NCI-H345 treated with DMSO at 0.1 percent for 48 hours (cell line): Measurements from ENCODE around the gene UFD1.

ENCODE experiments used
- DNase-seq: peaks from one replicate; lab custom pipeline; 2025; ENCODE audit not compliant: unreplicated experiment; lab: John Stamatoyannopoulos, UW

Gene UFD1

DNA sequence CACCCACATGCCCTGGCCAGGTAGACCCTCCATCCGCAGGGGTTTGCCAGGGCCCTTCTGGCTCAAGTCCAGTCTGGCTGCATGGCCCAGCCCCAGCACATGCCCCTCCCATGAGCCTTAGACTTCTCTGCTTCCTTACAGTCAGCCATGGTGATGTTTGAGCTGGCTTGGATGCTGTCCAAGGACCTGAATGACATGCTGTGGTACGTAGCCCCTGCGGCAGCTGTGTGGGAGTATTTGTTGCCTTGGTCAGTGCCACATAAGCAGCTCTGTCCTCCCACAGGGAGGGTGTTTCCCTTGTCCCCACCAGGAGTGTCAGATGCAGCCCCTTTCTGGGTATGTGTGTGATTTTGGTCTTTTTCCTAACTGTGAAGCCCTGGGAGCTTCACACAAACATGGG, 18.3 kb upstream of the UFD1 start:
- DNase-seq = no peak

DNA sequence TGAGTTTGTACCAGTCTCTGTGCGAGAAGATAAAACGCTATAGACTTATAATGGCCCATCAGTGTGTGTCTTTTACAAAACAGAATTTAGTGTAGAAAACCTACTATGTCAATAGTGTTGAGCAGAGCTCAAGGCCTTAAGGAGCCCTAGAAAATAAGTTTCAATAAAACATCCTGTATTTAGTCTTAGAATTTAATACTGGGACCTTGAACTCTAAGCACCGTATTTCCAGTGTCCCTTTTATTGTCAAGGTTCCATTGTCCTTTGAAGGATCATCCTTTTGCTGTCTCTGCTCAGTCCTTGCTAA, 17.3 kb upstream of the UFD1 start:
- no peak for DNase-seq

DNA sequence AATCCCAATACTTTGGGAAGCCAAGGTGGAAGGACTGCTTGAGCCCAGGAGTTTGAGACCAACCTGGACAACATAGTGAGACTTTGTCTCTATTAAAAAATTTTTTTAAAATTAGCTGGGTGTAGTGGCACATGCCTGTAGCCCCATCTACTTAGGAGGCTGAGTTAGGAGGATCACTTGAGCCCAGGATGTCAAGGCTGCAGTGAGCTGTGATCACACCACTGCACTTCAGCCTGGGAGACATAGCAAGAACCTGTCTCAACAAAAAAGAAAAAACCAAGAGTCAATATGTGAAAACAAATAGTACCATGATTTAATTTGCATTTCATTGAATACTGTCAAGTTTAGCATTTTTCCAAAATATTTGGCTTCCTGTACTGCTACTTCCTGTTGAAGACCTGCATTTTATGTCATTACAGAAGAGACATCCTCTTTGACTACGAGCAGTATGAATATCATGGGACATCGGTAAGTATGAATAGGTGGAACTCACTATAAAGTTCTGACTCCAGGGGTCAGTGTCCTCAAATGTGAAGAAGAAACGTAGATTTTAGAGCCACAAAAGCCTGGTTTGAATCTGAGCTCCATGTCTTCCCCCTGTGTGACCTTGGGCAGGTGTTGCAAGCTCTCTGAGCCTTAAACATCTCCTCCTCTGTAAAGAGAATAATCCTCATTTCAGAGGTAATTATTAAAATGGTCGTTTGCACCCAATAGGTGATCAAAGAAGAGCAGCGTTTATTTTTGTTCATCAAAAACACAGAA, 16.8 kb upstream of the UFD1 start:
- no peak for DNase-seq

DNA sequence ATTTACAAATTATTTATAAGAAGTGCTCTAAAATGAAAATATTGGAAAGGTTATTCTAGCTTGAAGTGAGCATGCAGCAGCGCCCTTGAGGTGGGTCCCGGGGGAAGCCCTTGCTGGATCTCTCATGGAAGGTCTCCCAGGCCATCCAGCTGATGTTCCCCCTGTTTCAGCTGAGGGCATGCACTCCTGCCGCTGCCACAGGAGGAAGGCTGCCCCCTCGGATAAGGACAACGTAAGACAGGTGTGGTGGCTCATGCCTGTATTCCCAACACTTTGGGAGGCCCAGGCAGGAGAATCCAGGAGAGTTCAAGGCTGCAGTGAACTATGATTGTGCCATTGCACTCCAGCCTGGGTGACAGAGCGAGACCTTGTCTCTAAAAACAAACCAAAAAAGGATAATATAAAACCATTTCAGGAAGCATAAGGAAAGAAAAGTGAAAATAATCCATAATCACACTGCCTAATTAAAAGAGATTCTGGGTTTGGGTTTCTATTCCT, 15.7 kb upstream of the UFD1 start:
- no peak for DNase-seq

DNA sequence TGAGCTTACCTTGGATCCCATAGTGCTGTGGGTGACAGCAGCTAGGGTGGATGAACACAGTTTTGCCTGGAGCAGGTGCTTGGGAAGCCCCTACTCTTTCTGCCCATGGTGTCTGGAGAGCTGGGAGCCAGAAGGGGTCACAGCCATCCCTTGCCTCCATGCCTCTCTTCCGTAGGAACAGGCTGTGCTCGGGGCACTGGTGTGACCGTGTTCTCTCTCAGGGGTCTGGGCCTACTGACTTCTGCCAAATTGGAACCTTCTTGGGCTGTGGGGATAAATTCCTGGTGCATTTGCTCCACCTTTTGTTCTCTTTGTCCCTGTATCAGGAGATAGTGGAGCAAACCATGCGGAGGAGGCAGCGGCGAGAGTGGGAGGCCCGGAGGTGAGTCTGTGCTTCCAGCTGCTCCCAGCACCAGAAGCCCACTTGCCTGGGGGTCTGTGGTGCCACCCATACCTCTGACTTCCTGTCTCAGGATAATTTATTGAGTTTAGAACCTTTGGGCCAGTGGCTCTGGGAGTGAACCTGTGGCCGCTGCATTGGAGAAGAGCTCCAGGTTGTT, 15.1 kb upstream of the UFD1 start:
- no peak for DNase-seq

DNA sequence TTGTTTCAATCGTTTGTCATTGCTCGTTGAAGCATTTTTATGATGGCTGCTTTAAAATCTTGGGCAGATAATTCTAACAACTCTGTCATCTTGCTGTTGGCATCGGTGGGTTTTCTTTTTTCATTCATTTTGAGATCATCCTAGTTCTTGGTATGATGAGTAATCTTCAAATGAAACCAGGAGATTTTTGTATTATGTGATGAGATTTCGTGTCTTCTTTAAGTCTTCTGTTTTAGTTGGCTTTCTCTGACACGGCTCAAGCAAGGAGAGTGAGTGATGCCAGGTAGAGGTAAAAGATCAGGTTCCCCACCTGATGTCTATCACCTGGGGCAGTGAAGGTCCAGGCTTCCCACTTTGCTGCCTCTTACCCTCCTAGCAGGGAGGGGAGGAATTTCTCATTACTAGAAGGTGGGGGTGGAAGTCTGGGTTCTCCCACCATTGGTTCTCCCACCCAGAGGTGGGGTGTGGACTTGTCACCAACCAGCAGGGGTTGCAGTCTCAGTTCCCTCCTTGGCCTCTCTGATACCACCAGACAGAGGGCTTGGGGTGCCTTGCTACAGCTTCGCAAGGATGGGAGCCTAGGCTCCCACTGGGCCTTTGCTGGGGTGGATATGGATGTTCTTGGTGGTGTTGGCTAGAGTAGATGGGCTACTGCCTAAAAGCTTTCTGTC, 13.6 kb upstream of the UFD1 start:
- DNase-seq = no peak

DNA sequence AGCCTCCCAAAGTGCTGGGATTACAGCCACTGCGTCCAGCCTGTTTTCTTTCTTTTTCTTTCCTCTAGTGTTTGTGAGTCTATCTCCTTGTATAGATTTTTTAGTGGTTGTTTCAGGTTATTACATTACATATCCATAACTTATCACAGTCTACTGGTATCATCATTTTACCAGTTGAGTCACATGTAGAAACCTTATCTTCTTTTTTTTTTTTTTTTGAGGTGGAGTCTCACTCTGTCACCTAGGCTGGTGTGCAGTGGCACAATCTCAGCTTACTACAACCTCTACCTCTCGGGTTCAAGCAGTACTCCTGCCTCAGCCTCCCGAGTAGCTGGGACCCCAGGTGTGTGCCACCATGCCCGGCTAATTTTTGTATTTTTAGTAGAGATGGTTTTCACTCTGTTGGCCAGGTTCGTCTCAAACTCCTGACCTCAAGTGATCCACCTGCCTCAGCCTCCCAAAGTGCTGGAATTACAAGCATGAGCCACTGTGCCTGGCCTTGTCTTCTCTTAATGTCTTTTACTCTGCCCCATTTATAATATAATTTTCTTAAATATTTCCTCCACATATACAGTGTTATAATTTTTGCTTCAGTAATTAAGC, 11.7 kb upstream of the UFD1 start:
- DNase-seq = no peak

DNA sequence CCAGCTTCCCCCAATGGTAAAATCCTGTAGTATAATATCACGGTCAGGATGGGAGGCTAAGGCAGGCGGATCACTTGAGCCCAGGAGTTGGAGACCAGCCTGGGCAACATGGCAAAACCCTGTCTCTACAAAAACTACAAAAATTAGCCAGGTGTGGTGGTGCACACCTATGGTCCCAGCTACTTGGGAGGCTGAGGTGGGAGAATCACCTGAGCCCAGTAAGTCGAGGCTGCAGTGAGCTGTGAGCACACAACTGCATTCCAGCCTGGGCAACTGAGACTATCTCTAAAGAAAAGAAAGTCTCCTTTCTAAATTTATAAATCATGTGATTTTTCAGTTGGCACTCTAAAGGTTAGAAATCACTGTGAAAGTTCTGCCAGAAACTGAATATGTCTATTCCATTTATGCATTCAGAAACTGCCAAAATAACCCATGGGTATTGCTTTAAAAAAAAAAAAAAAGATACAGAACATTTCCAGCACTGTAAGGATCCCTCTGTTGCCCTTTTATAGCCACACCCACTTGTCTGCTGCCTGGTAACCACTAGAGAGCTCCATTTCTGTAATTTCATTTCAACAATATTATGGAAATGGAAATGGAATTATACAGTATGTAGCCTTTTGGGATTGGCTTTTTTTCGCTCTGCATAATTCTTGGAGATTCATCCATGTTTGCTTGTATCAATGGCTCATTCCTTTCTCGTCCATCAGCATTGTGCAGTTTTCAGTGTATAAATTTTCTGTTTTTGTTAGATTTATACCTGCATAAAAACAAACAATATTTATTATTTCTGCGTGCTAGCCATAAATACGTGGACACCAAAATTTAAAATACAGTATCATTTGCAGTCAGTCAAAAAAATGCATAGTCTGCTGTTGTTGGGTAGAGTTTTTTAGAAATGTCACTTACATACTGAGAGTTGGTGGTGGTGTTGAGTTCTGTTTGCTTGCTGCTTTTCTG, 10.2 kb upstream of the UFD1 start:
- no peak for DNase-seq

DNA sequence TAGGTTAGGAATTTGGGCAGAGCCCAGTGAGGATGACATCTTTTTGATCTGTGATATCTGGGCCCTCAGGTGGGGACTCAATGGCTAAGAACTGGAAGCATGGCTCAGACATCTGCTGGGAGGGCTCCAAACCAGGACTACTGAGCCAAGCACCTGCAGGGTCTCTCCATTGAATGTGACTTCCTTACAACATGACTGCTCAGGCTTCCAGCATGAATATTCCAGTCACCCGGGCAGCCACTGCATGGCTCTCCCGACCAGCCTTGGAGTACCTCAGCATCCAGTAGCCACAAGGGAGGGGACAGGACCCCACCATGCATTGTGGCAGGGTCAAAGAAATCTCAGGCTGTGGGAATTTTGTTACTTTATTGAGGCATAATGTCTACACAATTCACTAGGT, 9.3 kb upstream of the UFD1 start:
- DNase-seq = no peak

DNA sequence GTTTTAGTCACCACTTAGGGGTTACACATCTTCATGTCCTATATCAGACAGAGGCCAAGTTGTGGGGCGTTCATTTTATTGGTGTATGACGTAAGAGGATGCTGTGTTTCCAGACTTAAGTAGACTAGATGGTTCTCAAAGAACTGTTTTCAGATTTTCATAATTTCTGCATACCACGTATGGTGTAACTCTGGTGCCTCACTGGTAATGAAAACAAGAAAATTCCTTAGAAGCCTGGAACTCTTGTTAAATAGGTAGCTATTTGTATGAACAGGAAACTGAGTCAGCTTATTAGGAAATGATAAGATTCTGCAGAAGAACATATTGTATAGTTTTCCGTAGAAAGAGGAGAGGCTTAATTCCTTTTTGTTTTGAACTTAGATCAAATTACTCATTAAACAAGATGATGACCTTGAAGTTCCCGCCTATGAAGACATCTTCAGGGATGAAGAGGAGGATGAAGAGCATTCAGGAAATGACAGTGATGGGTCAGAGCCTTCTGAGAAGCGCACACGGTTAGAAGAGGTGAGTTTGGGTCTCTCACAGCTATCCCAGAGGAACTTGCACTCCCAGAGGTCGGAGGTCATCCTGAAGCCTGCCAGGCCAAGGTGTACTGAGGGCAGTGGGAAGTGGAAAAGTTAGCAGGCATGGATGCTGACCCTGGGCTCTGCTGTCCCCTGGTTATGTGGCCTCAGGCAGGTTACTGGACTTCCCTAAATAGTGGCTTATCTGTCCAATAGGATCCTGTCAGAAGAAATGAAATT, 4.7 kb upstream of the UFD1 start:
- DNase-seq = no peak

DNA sequence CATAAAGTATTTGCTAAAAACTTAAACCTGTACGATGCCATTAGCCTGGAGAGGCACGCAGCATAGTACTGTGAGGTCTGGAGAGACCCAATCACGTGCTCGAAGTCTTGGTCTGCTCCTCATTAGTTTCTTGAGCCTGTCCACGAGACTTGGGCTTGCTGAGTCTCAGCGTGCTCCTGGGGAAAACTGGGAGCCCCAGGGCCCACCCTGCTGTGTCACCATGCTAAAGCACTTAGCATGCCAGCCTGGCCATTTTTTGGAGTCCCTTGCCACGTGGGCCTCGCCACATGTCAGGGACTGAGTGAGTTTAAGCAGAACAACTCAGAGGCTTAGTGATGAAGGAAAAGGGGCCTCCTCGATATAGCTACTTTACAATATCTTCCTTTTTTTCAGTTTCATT, 3.3 kb upstream of the UFD1 start:
- DNase-seq = no peak

DNA sequence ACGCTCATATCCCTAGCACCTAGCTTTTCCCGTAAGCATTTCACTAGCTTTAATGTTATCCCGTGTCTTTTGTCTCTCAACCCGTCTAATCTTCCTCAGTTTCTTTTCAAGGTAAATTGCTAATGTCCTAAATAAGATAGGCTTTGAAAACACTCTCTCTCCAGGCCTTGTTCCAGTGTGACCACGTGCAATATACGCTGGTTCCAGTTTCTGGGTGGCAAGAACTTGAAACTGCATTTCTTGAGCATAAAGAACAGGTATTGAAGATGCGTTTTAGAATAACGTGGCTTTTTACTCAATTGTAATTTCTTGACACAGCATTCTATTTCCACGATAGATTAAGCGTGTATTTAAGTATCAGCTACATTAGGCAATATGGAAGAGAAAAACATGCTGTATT, 1.8 kb upstream of the UFD1 start:
- no peak for DNase-seq

DNA sequence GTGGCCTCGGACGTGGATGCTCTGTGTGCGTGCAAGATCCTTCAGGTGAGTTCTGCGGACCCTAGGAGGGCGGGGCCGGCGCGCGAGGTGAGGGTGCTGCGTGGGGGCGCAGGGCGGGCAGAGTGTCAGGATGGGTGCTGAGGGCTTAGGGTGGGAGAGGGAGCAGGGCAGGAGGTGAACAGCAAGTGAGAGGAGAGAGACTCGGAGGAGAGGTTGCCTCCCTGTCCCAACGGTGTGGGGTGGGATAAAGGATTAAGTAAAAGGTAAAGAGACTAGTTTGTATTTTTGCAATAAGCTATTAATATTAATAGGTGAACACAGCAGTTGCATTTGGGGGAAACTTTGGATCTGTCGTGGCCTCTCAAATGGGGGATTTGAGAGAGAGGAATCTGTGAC, 1.2 kb upstream of the UFD1 start:
- DNase-seq = no peak

DNA sequence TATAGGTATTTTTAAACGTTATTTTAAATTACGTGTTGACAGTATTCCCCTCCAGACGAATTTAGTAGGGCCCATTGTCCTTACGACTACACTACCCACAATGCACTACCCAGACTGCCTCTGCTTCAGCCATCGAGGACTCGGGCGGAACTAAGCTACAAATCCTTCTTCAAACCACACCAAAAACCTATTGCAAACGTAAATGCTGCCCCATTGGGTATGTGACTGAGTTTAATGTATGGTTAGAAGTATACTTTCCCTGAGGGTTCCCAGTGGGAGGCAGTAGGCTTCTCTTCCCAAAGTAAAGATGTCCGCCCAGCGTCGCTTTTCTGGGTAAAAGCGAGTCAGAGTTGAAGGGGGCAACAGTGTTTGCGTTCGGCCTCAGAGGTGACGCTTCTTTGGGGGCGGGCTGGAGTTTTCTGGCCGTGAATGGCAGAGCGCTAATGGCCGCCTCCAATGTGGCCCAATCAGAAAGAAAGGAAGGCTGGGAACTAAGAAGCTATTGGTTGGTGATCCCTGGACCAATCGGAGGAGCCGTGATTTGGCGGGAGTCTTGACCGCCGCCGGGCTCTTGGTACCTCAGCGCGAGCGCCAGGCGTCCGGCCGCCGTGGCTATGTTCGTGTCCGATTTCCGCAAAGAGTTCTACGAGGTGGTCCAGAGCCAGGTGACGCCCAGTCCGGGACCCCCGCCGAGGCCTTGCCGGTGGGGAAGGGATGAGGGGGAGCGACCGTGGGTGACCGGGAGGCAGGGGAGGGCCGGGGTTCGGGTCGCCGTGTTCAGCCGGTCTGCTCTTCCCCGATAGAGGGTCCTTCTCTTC, 571 bp upstream of the UFD1 start, which contains the start of gene CDC45:
TSS of gene CDC45 (plus strand) at position 566 of the 818 bp plus-strand sequence. CDS start at position 615, 49 bp downstream.
- peak; percentile 96 for DNase-seq

DNA sequence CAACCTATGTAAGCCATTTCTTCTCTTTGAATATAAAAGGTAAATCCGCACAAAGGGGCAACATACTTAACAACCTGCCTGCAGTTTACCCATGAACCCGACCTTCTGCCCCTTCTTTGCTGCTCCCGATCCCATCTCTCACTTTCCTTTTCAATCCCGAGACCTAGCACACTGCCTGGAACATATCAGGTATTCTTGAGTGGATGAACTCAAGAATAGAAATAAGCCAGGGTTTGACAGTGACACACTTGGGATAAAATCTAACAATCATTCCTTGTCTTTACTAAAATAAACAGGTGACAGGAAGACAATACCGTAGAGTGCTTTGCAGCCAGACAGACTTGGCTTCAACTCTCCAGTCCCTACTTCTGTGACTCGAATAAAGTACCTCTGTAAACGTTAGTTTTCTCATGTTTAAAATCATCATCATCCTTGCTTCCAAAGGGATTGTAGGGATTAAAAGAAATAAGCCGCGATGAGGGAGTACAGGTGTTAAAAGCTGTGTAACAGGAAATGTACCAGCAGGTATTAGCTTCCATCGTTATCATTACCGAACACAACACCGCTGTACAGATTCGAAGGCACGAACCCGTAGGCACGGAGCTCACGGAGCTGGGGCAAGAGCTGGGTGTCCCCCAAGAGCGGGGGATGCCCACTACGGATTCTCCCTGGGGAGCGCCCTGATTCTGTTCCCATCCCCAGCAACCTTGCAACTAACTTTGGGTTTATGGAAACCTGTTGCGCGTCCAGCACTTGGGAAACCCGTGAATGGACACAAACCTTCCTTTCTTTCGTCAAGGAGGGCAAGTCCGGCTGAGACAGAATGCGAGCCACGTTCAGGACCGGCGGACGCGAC, 720 bp downstream of the UFD1 start:
- DNase-seq = no peak

DNA sequence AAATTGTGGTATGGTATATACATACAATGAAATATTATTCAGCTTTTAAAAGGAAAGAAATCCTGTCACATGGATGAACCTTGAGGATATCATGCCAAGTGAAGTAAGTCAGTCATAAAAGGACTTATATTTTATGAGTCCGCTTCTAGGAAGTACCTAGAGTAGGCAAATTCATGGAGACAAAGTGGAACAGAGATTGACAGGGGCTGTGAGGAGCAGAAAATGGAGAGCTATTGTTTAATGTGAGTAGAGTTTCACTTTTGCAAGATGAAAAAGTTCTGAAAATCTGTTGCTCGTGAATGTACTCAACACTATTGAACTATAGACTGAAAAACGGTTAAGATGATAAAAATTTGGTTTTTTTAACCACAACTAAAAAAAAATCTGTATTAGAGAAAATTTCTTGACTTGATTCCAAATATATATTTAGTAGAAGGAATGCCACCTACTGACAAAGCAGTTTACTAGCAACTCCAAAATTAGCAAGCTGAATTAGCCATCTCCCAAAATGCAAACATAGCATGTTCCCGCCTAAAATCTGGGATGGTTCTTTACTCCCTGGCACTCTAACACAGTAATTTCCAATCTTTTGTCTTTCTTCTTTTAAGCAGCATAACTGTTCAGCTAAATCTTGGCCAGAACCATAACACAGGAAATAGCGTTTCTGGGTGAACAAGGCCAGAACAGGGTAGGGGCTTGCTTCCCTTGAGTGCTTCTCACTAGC, 1.5 kb downstream of the UFD1 start:
- DNase-seq = no peak

DNA sequence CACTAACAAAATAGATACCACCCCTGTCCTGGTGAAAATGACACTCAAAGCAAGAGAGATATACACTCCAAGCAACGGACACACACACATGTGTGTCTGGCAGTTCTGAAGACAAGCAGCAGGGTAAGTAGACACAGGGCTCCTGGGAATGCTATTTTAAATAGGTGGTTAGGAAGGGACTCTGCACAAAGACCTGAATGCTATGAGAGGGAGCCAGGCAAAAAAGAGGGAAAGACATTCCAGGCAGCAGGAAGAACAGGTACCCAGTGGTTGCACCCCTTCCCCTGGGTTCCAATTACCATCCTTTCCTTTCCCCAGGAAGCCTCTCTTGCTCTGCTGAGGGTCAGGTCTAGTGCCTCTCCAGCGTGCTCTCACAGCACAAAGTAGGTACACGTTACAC, 3.0 kb downstream of the UFD1 start:
- no peak for DNase-seq

DNA sequence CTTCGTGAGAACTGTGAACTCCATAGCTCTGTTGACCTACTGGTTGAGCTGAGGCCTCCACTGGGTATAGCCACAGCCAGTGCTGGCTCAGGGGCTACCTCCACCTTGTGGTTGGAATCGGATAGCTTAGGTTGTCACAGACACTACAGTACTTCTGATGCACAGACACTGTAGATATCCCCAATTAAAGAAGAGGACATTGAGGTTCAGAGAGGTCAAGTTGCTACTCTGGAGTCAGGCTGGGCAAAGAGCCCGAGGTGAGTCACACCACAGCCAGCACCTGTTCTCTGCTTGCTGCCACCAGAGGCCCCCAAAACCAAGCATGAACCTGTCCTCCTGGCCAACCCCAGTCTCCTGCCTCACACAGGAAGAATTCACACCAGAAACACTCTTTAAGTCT, 5.4 kb downstream of the UFD1 start:
- no peak for DNase-seq
